HepG2 (cell line): ENCODE results near the gene WWP2. TPM values are rescaled to one million over a fixed set of nuclear protein-coding genes. Genes with fewer than 3 reads are reported as not detected.
A peak's percentile ranks its signal among the peaks of the same experiment; 100 is the strongest.

Experiments
- ADNP ChIP-seq: sonication (generic); formaldehyde crosslinking; IDR thresholded peaks from 2 replicates; pipeline ENCODE4 v1.4.0; 2020; ENCODE audit warnings: missing genetic modification reagents
- ATAD3A ChIP-seq: sonication (generic); formaldehyde crosslinking; IDR thresholded peaks from 2 replicates; pipeline ENCODE4 v1.4.0; 2020; ENCODE audit warnings: missing genetic modification reagents
- BRD4 ChIP-seq: sonication (generic); formaldehyde crosslinking; IDR thresholded peaks from 2 replicates; pipeline ENCODE4 v1.4.0; 2020; ENCODE audit warnings: missing genetic modification reagents
- CHD2 ChIP-seq: IDR thresholded peaks from 2 replicates; pipeline ENCODE4 v1.6.1; 2011; ENCODE audit warnings: low read depth, low read length, improper control_type of control experiment
- FOXP4 ChIP-seq: sonication (generic); formaldehyde crosslinking; IDR thresholded peaks from 2 replicates; pipeline ENCODE4 v1.4.0; 2020; ENCODE audit warnings: missing genetic modification reagents
- HIC2 ChIP-seq: sonication (generic); formaldehyde crosslinking; IDR thresholded peaks from 2 replicates; pipeline ENCODE4 v1.9.0; 2022; ENCODE audit warnings: low read depth, missing genetic modification reagents
- IKZF5 ChIP-seq: IDR thresholded peaks from 2 replicates; pipeline ENCODE4 v1.6.1; 2018; ENCODE audit warnings: missing genetic modification reagents, mild to moderate bottlenecking, missing compliant biosample characterization
- MAFK ChIP-seq, 2 experiments: IDR thresholded peaks in 1 of 2; conservative IDR thresholded peaks in 1 of 2; 2 replicates each; pipeline ENCODE4 v1.6.1; 2011; ENCODE audit warnings: improper control_type of control experiment in 2 of 2, low read length in 2 of 2
- MTF2 ChIP-seq: sonication (generic); formaldehyde crosslinking; IDR thresholded peaks from 2 replicates; pipeline ENCODE4 v1.5.0; 2020; ENCODE audit warnings: missing genetic modification reagents, borderline replicate concordance
- NAIF1 ChIP-seq: sonication (generic); formaldehyde crosslinking; IDR thresholded peaks from 2 replicates; pipeline ENCODE4 v1.5.0; 2020; ENCODE audit warnings: mild to moderate bottlenecking, missing genetic modification reagents, borderline replicate concordance
- PAF1 ChIP-seq: IDR thresholded peaks from 2 replicates; pipeline ENCODE4 v1.6.1; 2016; ENCODE audit warnings: missing genetic modification reagents, missing compliant biosample characterization
- PHF5A ChIP-seq: IDR thresholded peaks from one replicate; pipeline ENCODE4 v1.6.1; 2018; ENCODE audit warnings: low read depth, missing genetic modification reagents; ENCODE audit not compliant: unreplicated experiment
- PRPF4 ChIP-seq: fragments of 200-400 bp; formaldehyde crosslinking; IDR thresholded peaks from 2 replicates; pipeline ENCODE4 v1.6.1; 2016; ENCODE audit warnings: low read length, low read depth; ENCODE audit not compliant: poor library complexity, severe bottlenecking
- RBM39 ChIP-seq: fragments of 200-400 bp; formaldehyde crosslinking; IDR thresholded peaks from one replicate; pipeline ENCODE4 v1.6.1; 2018; ENCODE audit warnings: antibody characterized with exemption, mild to moderate bottlenecking, low read depth, low read length; ENCODE audit not compliant: poor library complexity, severe bottlenecking
- SP2 ChIP-seq: sonication (generic); formaldehyde crosslinking; IDR thresholded peaks from 2 replicates; pipeline ENCODE4 v1.5.1; 2020; ENCODE audit warnings: mild to moderate bottlenecking, missing genetic modification reagents
- SRF ChIP-seq: IDR thresholded peaks from 2 replicates; pipeline ENCODE4 v1.6.1; 2011; ENCODE audit warnings: mild to moderate bottlenecking, low read depth, low read length, moderate library complexity
- THRA ChIP-seq: sonication (generic); formaldehyde crosslinking; IDR thresholded peaks from 2 replicates; pipeline ENCODE4 v1.4.0; 2020; ENCODE audit warnings: missing genetic modification reagents, borderline replicate concordance
- ZNF709 ChIP-seq: sonication (generic); formaldehyde crosslinking; IDR thresholded peaks from 2 replicates; pipeline ENCODE4 v1.5.0; 2020; ENCODE audit warnings: mild to moderate bottlenecking, missing genetic modification reagents
- ZNF816 ChIP-seq: sonication (generic); formaldehyde crosslinking; IDR thresholded peaks from 2 replicates; pipeline ENCODE4 v1.8.0; 2022; ENCODE audit warnings: missing genetic modification reagents, mild to moderate bottlenecking, borderline replicate concordance
- ZNF839 ChIP-seq: sonication (generic); formaldehyde crosslinking; IDR thresholded peaks from 2 replicates; pipeline ENCODE4 v1.4.0; 2020; ENCODE audit warnings: missing genetic modification reagents, mild to moderate bottlenecking, borderline replicate concordance
- polyA plus RNA-seq, 8 experiments: library from polyadenylated mRNA; depleted of rRNA in 3 of 8; stranded (reverse) in 7 of 8; unstranded in 1 of 8; fragments of >200 nt; fragmentation: Illumina TruSeq in 4 of 8; extraction: Trizol in 4 of 8; gene quantifications; 2 replicates each; pipeline versions ENCODE4 v1.2.1 to v1.2.3, GENCODE V29; 2011 to 2016; ENCODE audit warnings: low read depth in 4 of 8, missing spikeins in 1 of 8, mixed read lengths in 1 of 8; ENCODE audit not compliant: insufficient read depth in 1 of 8
- total RNA-seq, 5 experiments: library from RNA; depleted of rRNA; stranded (reverse); fragments of >200 nt; fragmentation: Illumina TruSeq; extraction: Trizol; gene quantifications; 2 replicates each; pipeline ENCODE4 v1.2.3, GENCODE V29; 2016; ENCODE audit warnings: low read depth in 1 of 5
- TF ChIP-seq, protein P1 (sequence below): sonication (generic); formaldehyde crosslinking; IDR thresholded peaks from 2 replicates; pipeline ENCODE4 v1.8.0; 2022; ENCODE audit warnings: mild to moderate bottlenecking, missing genetic modification reagents, borderline replicate concordance

The WWP2 gene
- total and polyA plus RNA-seq, 2 of the 13 experiments (the other 11 are each of a cell fraction or from before 2014, with no cell fraction given) = 11.4 to 28.2 TPM

DNA sequence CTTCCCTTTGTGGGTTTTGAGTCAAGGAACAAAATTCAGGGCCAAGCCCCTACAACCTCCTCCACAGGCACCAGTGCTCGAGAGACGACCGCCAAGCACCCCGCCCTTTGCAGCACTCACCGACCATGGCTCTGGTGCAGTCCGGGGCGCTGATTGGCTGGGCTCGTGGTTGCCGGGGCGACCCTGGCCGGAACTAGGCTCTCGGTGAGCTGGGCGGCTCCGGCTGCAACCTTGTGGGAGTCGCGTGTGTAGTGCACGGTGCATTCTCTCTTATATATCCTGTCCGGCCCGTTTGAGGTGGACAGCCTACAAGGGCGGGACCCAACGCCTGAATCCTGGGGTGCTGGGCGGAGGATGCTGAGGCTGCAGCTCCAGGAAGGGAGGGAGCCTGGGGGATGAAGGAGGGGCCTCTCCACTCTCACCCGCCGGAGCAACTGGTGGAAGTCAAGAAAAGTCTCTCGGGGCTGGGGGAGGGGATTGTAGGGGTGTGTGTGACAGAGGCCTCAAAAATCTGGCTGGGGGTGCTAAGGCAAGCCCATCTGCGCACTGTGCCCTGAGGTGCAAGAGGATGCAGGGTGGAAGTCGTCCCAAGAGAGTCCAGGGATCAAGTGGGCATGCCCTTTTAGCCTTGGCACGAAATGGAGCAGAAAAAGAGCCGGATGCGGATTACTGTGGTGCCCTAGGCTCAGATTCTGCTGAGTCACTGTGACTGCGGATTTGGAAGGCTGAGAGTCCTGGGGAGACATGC is 35.6 kb upstream of the WWP2 start, which contains the start of gene NQO1 (continued):
- TF ChIP-seq NAIF1 (CRISPR knock-in tag) = peak; percentile 69; the same call in 1 of the 2 replicates
- TF ChIP-seq RBM39 = peak; percentile 90
- TF ChIP-seq SP2 (CRISPR knock-in tag) = peak; percentile 41; the same call in 1 of the 2 replicates
- peak; percentile 27; the same call in 1 of the 2 replicates for TF ChIP-seq ZNF816 (CRISPR knock-in tag)
- no peak for TF ChIP-seq ZNF839 (CRISPR knock-in tag)
- 0 out of 2 replicates have a peak, but pooled peaks have one; percentile 37 for TF ChIP-seq ZNF709 (CRISPR knock-in tag)
- TF ChIP-seq FOXP4 (CRISPR knock-in tag) = peak; percentile 53
- TF ChIP-seq ADNP = no peak
- TF ChIP-seq THRA (CRISPR knock-in tag) = 0 out of 2 replicates have a peak, but pooled peaks have one; percentile 25
- TF ChIP-seq MAFK (conservative IDR thresholded peaks at IDR 0.05 in 1 of 2, IDR thresholded peaks at IDR 0.05 in 1 of 2; ENCODE audit: low read length in 2 of 2) = peak; percentile 93 to 99
- no peak for TF ChIP-seq MTF2 (CRISPR knock-in tag)
- no peak for TF ChIP-seq PRPF4
- TF ChIP-seq PHF5A (CRISPR knock-in tag) = no peak
- no peak for TF ChIP-seq PAF1 (CRISPR knock-in tag)
- TF ChIP-seq SRF = no peak
- TF ChIP-seq ATAD3A (CRISPR knock-in tag) = no peak
- TF ChIP-seq, protein P1, sequence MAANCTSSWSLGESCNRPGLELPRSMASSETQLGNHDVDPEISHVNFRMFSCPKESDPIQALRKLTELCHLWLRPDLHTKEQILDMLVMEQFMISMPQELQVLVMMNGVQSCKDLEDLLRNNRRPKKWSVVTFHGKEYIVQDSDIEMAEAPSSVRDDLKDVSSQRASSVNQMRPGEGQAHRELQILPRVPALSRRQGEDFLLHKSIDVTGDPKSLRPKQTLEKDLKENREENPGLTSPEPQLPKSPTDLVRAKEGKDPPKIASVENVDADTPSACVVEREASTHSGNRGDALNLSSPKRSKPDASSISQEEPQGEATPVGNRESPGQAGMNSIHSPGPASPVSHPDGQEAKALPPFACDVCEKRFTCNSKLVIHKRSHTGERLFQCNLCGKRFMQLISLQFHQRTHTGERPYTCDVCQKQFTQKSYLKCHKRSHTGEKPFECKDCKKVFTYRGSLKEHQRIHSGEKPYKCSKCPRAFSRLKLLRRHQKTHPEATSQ (CRISPR knock-in tag) = peak; percentile 28; the same call in 1 of the 2 replicates
- TF ChIP-seq CHD2 = 0 out of 2 replicates have a peak, but pooled peaks have one; percentile 11
- TF ChIP-seq BRD4 = no peak
- peak; percentile 97 for TF ChIP-seq HIC2 (CRISPR knock-in tag)
- no peak; the same call in 1 of the 2 replicates for TF ChIP-seq IKZF5 (CRISPR knock-in tag)
